HG02623 (cell line): ENCODE results near the gene NR5A1.

Experiments used
- ATAC-seq: cut with Tn5 transposase; IDR thresholded peaks from one replicate; pipeline ENCODE4 v1.9.1; 2021; ENCODE audit warnings: moderate library complexity; ENCODE audit not compliant: unreplicated experiment

Gene NR5A1

GRCh38 chr9:124444166-124444565, 63.0 kb downstream of the NR5A1 start:
- ATAC-seq = no peak

- ATAC-seq = no peak
Observed at GRCh38 chr9:124443625-124444024, 63.6 kb downstream of the NR5A1 start.

- no peak for ATAC-seq
Observed at GRCh38 chr9:124442826-124443225, 64.4 kb downstream of the NR5A1 start.

- ATAC-seq = no peak
Observed at GRCh38 chr9:124442379-124442778, 64.8 kb downstream of the NR5A1 start.

- ATAC-seq = no peak
Observed at GRCh38 chr9:124441291-124441690, 65.9 kb downstream of the NR5A1 start.

- no peak for ATAC-seq
Observed at GRCh38 chr9:124440786-124441185, 66.4 kb downstream of the NR5A1 start.

GRCh38 chr9:124439686-124440243, 67.4 kb downstream of the NR5A1 start:
- ATAC-seq = no peak

GRCh38 chr9:124439086-124439485, 68.1 kb downstream of the NR5A1 start:
- ATAC-seq = no peak

GRCh38 chr9:124438091-124438490, 69.1 kb downstream of the NR5A1 start:
- no peak for ATAC-seq

GRCh38 chr9:124437086-124437485, 70.1 kb downstream of the NR5A1 start:
- no peak for ATAC-seq

- no peak for ATAC-seq
Observed at GRCh38 chr9:124436320-124436719, 70.9 kb downstream of the NR5A1 start.
